Bronchial epithelial cell (primary cell): ENCODE measurements around the gene TMEM236. TPM values are rescaled to one million over a fixed set of nuclear protein-coding genes. Genes with fewer than 3 reads are reported as not detected.

Experiments used
- DNase-seq: peaks from one replicate; pipeline ENCODE4 v3.0.0-alpha.2; 2010; ENCODE audit warnings: low read depth
- FAIRE-seq: peaks from 2 replicates; lab custom pipeline; 2011; peaks lifted over from hg19 to GRCh38; lab: Jason Lieb, UNC
- H3K27me3 ChIP-seq: 2 replicates; pipeline ENCODE4 v1.5.1; 2011; ENCODE audit warnings: low read length; ENCODE audit not compliant: control insufficient read depth, insufficient read depth
- H3K36me3 ChIP-seq: 2 replicates; pipeline ENCODE4 v1.5.1; 2011; ENCODE audit warnings: low read length; ENCODE audit not compliant: control insufficient read depth, insufficient read depth
- H3K4me3 ChIP-seq: 2 replicates; pipeline ENCODE4 v1.5.1; 2011; ENCODE audit warnings: mild to moderate bottlenecking, low read depth, low read length, control low read depth
- CTCF ChIP-seq: IDR thresholded peaks from 2 replicates; pipeline ENCODE4 v1.5.1; 2011; ENCODE audit warnings: mild to moderate bottlenecking, moderate library complexity, low read length, control low read depth, inconsistent platforms; ENCODE audit not compliant: insufficient read depth, severe bottlenecking
- total RNA-seq: library from RNA; depleted of rRNA; stranded (reverse); fragments of >200 nt; gene quantifications from 2 replicates; pipeline ENCODE4 v1.2.1, GENCODE V29; 2014

The TMEM236 gene
- total RNA-seq, 1 donor from 2014 or later, result under 0.01 TPM

- no peak for TF ChIP-seq CTCF
- H3K27me3 ChIP-seq, result no peaks in the 10 kb centered on the region
- FAIRE-seq (no peak), DNase-seq (peak; percentile 51)
- H3K4me3 ChIP-seq, result no peak overlapping the region
- H3K36me3 ChIP-seq, result no peaks in the 10 kb centered on the region
Observed at GRCh38 chr10:17833656-17834055, 81.7 kb downstream of the TMEM236 start.

GRCh38 chr10:17835688-17836087, 83.7 kb downstream of the TMEM236 start:
- H3K36me3 ChIP-seq, result no peaks in the 10 kb centered on the region
- peak; percentile 90 for DNase-seq
- FAIRE-seq, result peak; percentile 91
- H3K4me3 ChIP-seq, result no peak overlapping the region
- no peaks in the 10 kb centered on the region for H3K27me3 ChIP-seq
- TF ChIP-seq CTCF, result no peak

- no peak for TF ChIP-seq CTCF
- Histone ChIP-seq H3K27me3 (no peaks in the 10 kb centered on the region), H3K36me3 (no peaks in the 10 kb centered on the region), H3K4me3 (no peak overlapping the region)
- no peak for FAIRE-seq
- peak; percentile 59 for DNase-seq
Observed at GRCh38 chr10:17836942-17837341, 84.9 kb downstream of the TMEM236 start.

GRCh38 chr10:17838080-17838648, 86.2 kb downstream of the TMEM236 start:
- H3K27me3 ChIP-seq, result no peaks in the 10 kb centered on the region
- FAIRE-seq, result no peak
- no peak overlapping the region for H3K4me3 ChIP-seq
- DNase-seq, result no peak
- H3K36me3 ChIP-seq, result no peaks in the 10 kb centered on the region
- TF ChIP-seq CTCF, result no peak

- peak; percentile 59 for DNase-seq
- FAIRE-seq, result peak; percentile 18
- no peaks in the 10 kb centered on the region for H3K27me3 ChIP-seq
- no peaks in the 10 kb centered on the region for H3K36me3 ChIP-seq
- no peak for TF ChIP-seq CTCF
- H3K4me3 ChIP-seq, result no peak overlapping the region
Observed at GRCh38 chr10:17841050-17841449, 89.0 kb downstream of the TMEM236 start.

- FAIRE-seq, result no peak
Observed at GRCh38 chr10:17842641-17843040, 90.6 kb downstream of the TMEM236 start.

More at GRCh38 chr10:17842641-17843040, 90.6 kb downstream of the TMEM236 start:
- Histone ChIP-seq H3K4me3 (no peak overlapping the region), H3K27me3 (no peaks in the 10 kb centered on the region), H3K36me3 (no peaks in the 10 kb centered on the region)
- no peak for DNase-seq
- no peak for TF ChIP-seq CTCF
